ENCODE measurements around the gene OPHN1. TPM values are rescaled to one million over a fixed set of nuclear protein-coding genes. Genes with fewer than 3 reads are reported as not detected.

Gene OPHN1
- total RNA-seq, 2 experiments from 2014 or later, result 0.02 TPM

Other genes with a start within 250 kb of the OPHN1 start
- 10 to 100 TPM; 17.3 to 20.1 TPM for gene YIPF6, start 65.6 kb upstream of the OPHN1 start, total RNA-seq
- gene STARD8, start 214.2 kb upstream of the OPHN1 start, total RNA-seq, result under 1 TPM; 0.19 TPM